Esophagus squamous epithelium (tissue), 5 donors: ENCODE data around the gene SREBF2. TPM values are rescaled to one million over a fixed set of nuclear protein-coding genes. Genes with fewer than 3 reads are reported as not detected.

ENCODE experiments used
- DNase-seq: peaks from one replicate; lab custom pipeline; 2025; lab: John Stamatoyannopoulos, UW
- H3K27ac ChIP-seq, 4 donors: fragments of 200-600 bp; sonication (generic); one replicate each; pipeline ENCODE4 v1.5.1; 2016 to 2019; ENCODE audit warnings: mild to moderate bottlenecking in 1 of 4
- H3K27me3 ChIP-seq, 4 donors: fragments of 200-600 bp; sonication (generic); 1 replicate in 3 of 4; 2 replicates in 1 of 4; pipeline versions ENCODE4 v1.5.1 to v1.6.0; 2017 to 2021; ENCODE audit warnings: antibody characterized with exemption in 1 of 4
- H3K36me3 ChIP-seq, 3 donors: fragments of 200-600 bp; sonication (generic); one replicate each; pipeline ENCODE4 v1.5.1; 2016 to 2019
- H3K4me1 ChIP-seq, 3 donors: fragments of 200-600 bp; sonication (generic); one replicate each; pipeline ENCODE4 v1.5.1; 2017 to 2019
- H3K4me3 ChIP-seq, 4 donors: fragments of 200-600 bp; sonication (generic); 1 replicate in 3 of 4; 2 replicates in 1 of 4; pipeline ENCODE4 v1.5.1; 2016 to 2019; ENCODE audit warnings: mild to moderate bottlenecking in 2 of 4, moderate library complexity in 1 of 4
- H3K9me3 ChIP-seq, 3 donors: fragments of 200-600 bp; sonication (generic); one replicate each; pipeline ENCODE4 v1.5.1; 2016 to 2019
- POLR2A ChIP-seq, 4 donors: fragments of 450-650 bp; IDR thresholded peaks; one replicate each; pipeline ENCODE4 v1.6.1; 2017; ENCODE audit warnings: antibody characterized with exemption in 4 of 4, mild to moderate bottlenecking in 4 of 4, moderate library complexity in 3 of 4
- WGBS, 2 donors: methylation state at CpG; one replicate each; pipeline ENCODE4 v1.1.5; 2018; 5-methylcytosine and 5-hydroxymethylcytosine counted together
- intact Hi-C: fragments of 100-400 bp; cut with DNase I; formaldehyde crosslinking; loops from one replicate; pipeline ENCODE4 v1.15.0; 2022
- total RNA-seq, 4 donors: library from RNA; depleted of rRNA; stranded (reverse); fragments of >200 nt; gene quantifications; one replicate each; pipeline ENCODE4 v1.1.0, GENCODE V29; 2016
- TF ChIP-seq, protein P1 (sequence below), 6 experiments: fragments of 450-650 bp in 4 of 6; fragments of 200-600 bp in 2 of 6; sonication (generic) in 2 of 6; IDR thresholded peaks; one replicate each; pipeline ENCODE4 v1.5.1; 2016 to 2019; ENCODE audit warnings: antibody characterized with exemption in 6 of 6, mild to moderate bottlenecking in 4 of 6, moderate library complexity in 4 of 6
- donor health status: DM: yes; HTN: yes; CAD: no.

The SREBF2 gene
- total RNA-seq, 4 donors from 2014 or later: 72.8 to 138 (median 98.6) TPM

DNA sequence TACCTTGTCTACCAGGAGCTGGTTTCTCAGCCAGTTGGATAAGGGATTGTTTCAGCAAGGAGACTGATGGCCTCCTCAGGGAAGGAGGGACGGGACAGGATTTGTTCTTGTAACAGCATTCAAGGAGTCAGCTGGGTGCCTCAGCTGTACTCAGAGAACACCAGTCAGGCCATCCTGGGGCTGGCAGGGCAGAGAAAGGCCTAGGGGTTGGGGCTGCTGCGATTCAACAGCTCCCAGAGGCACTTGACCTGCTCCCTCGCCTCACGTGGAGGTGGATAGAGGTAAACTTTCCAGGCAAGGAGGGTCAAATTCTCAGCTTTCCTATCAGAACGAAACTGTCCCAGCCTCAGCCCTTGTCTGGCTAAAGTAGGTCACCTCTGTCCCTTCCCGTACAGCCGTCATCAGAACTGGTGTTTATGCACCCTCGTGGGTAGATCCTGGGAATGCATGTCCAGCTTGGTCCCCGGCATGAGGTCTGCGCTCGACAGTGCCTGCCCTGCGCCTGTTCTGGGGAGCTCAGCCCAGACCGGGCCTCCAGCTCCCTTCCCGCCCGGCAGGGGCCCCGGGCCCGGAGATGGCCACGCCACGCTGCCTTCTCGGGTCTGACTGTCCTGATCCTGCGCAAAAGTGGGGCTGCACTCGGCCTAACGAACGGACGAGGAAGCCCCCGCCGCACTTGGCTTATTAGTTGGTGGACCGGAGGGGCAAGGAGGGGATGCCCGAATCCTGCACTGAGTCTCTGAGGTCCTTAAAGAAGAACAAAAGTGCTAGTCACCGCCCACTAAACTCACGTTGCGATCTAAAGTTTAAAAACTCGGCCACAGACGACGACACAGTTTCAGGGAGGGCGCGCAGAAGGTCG, 33.2 kb upstream of the SREBF2 start:
- no peak for DNase-seq
- intact Hi-C loops: no loop called here
- Histone ChIP-seq H3K4me1 (peaks cover 13 to 33% (median 18%) of the 10 kb centered on the region in 3 donors), H3K4me3 (peak overlapping the region; percentile 78 to 89 (median 82)), H3K27me3 (no peaks in the 10 kb centered on the region), H3K27ac (peak overlapping the region; percentile 83 to 90 (median 88)), H3K9me3 (no peaks in the 10 kb centered on the region), H3K36me3 (no peaks in the 10 kb centered on the region)
- TF ChIP-seq, protein P1, sequence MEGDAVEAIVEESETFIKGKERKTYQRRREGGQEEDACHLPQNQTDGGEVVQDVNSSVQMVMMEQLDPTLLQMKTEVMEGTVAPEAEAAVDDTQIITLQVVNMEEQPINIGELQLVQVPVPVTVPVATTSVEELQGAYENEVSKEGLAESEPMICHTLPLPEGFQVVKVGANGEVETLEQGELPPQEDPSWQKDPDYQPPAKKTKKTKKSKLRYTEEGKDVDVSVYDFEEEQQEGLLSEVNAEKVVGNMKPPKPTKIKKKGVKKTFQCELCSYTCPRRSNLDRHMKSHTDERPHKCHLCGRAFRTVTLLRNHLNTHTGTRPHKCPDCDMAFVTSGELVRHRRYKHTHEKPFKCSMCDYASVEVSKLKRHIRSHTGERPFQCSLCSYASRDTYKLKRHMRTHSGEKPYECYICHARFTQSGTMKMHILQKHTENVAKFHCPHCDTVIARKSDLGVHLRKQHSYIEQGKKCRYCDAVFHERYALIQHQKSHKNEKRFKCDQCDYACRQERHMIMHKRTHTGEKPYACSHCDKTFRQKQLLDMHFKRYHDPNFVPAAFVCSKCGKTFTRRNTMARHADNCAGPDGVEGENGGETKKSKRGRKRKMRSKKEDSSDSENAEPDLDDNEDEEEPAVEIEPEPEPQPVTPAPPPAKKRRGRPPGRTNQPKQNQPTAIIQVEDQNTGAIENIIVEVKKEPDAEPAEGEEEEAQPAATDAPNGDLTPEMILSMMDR (IDR thresholded peaks at IDR 0.05): no peak
- TF ChIP-seq POLR2A (IDR thresholded peaks at IDR 0.05): no peak
- 19 to 31% methylated on average over 6 to 18 of the region's 38 CpGs for WGBS, 2 donors

DNA sequence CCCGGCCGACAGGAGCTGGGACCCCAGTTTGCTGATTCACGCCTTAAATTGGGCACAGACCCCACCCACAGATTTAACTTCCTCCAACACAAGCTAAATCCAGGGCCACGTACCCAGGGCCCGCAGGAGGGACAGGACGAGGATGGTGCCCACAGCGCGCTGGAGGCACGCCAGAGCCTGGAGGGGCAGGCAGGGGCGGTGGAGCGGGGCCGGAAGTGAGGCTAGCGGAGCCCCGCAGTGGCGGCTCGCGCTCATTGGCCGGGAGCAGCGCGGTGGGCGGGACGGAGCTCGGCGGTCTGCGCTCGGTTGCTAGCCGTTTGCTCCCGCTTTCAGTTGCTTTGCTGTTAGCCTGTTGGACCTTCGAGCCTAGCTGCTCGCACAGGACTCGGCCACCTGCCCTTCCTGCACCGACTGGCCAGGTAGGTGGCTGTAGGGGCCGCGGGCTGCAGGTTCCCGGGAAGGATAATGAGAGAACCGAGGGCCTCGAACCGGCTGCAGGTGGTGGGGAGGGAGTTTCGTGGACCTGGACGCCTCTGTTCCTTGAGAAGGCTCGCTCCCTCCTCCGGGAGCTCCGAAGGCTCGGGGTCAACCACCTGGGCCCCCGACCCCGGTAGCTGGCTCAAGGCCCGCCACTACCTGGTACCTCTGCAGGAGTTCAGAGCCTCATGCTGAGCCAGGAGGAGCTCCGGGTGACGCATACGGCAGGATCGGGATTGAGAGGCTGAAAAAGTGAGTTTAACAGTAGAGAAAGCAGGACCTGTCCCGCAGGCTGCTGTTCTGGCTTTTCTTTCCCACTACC, 32.4 kb upstream of the SREBF2 start, which contains the start of gene CCDC134:
Gene CCDC134, plus strand, starts transcription at position 332 of the 799 bp plus-strand sequence. CDS start 8,212 bp downstream, outside the sequence.
- peak in 2 of 4 donors; percentile 66 to 88 for TF ChIP-seq POLR2A (IDR thresholded peaks at IDR 0.05)
- TF ChIP-seq, protein P1 (IDR thresholded peaks at IDR 0.05): no peak
- no peaks in the 10 kb centered on the region for H3K9me3 ChIP-seq
- H3K4me3 ChIP-seq: peak within 1 kb of the TSS; percentile 78 to 89 (median 82)
- H3K4me1 ChIP-seq: peaks cover 13 to 33% (median 18%) of the 10 kb centered on the region in 3 donors
- intact Hi-C loops: no loop called here
- WGBS, 2 donors: 0% methylated on average over 4 to 20 of the region's 52 CpGs
- no peaks in the 10 kb centered on the region for H3K27me3 ChIP-seq
- H3K27ac ChIP-seq: peak within 1 kb of the TSS; percentile 83 to 90 (median 88)
- DNase-seq: peak; percentile 55
- H3K36me3 ChIP-seq: no peaks in the 10 kb centered on the region

DNA sequence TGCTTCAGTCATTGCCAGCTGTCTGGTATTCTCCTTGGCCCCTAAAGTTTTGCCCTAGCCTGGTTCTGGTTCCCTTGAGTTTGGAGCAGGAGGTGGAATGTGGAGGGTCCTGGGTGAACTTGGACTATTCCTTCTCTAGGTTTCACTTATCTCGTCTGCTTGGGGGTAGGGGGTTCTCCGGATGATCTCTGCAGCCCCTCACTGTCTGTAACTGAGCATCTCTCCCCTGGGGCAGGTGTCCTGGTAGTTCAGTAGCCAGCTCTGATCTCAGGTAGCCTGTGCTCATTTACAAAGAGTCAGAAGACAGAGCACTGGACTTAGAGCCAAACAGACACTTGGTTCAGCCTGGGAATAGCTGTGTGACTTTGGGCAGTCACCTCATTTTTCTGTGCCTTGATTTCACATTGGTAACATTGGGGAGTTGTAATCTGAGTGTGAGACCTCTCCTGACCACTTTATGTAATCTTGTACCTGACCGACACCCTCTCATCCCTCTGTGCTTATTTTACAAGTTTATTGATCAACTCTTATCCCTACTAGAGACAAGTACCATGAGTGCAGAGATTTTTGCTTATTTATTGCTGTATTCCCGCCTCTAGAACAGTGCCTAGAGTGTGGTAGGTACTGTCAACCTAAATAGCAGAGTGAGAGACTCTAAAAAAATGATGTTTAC, 31.6 kb upstream of the SREBF2 start:
- Histone ChIP-seq H3K4me3 (peak overlapping the region; percentile 78 to 89 (median 82)), H3K9me3 (no peaks in the 10 kb centered on the region), H3K27me3 (no peaks in the 10 kb centered on the region), H3K36me3 (no peaks in the 10 kb centered on the region), H3K27ac (peak overlapping the region; percentile 83 to 90 (median 88)), H3K4me1 (peaks cover 13 to 33% (median 18%) of the 10 kb centered on the region in 3 donors)
- TF ChIP-seq, protein P1 (IDR thresholded peaks at IDR 0.05): no peak
- no peak for TF ChIP-seq POLR2A (IDR thresholded peaks at IDR 0.05)
- DNase-seq: no peak
- intact Hi-C loops: no loop called here
- WGBS, 2 donors: 18 to 27% methylated on average over 2 to 4 of the region's 4 CpGs

DNA sequence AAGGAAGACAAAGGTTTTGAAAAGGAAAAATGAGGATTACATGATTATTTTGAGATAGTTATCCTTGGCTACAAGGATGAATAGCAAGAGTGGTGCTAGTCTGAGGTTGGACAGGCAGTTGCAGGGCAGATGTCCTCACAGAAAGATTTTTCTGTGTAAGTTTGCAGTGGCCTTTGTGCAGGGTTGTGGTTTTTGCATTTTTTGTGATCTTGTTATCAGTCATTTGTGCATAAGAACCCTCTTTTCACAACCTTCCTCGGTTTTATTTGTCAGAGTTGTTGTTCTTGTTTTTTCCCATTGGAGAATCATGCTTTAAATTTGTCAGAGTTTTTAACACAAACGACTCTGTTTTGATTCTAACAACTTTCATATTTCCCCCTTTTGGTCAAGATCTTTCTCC, 31.0 kb upstream of the SREBF2 start:
- Histone ChIP-seq H3K27ac (peak overlapping the region in 1 of 4 donors; percentile 89), H3K4me1 (peaks cover 13 to 33% (median 18%) of the 10 kb centered on the region in 3 donors), H3K36me3 (no peaks in the 10 kb centered on the region), H3K27me3 (no peaks in the 10 kb centered on the region), H3K4me3 (peak overlapping the region in 2 of 4 donors; percentile 79 to 89), H3K9me3 (no peaks in the 10 kb centered on the region)
- TF ChIP-seq POLR2A (IDR thresholded peaks at IDR 0.05): no peak
- TF ChIP-seq, protein P1 (IDR thresholded peaks at IDR 0.05): no peak
- intact Hi-C loops: no loop called here
- DNase-seq: no peak
- WGBS, 2 donors: 32 to 40% methylated on average over 2 of the region's 2 CpGs
